ENCODE measurements around the gene PLAC1. TPM values are rescaled to one million over a fixed set of nuclear protein-coding genes. Genes with fewer than 3 reads are reported as not detected.

The PLAC1 gene
- total RNA-seq, 1 experiment from 2014 or later: not detected

- no peaks in the 10 kb centered on the region for H3K36me3 ChIP-seq
- H3K9me3 ChIP-seq: no peaks in the 10 kb centered on the region
- DNase-seq: no peak
- H3K27me3 ChIP-seq: no peaks in the 10 kb centered on the region
- H3K4me3 ChIP-seq: no peak overlapping the region
These were observed 19.1 kb upstream of the PLAC1 start for GRCh38 chrX:134677332-134677731.

- Histone ChIP-seq H3K27me3 (no peaks in the 10 kb centered on the region), H3K4me3 (no peak overlapping the region), H3K9me3 (no peaks in the 10 kb centered on the region), H3K36me3 (no peaks in the 10 kb centered on the region)
- no peak for DNase-seq
These were observed 18.2 kb upstream of the PLAC1 start for GRCh38 chrX:134676436-134676835.

- no peaks in the 10 kb centered on the region for H3K9me3 ChIP-seq
- DNase-seq: no peak
- no peaks in the 10 kb centered on the region for H3K27me3 ChIP-seq
- H3K36me3 ChIP-seq: no peaks in the 10 kb centered on the region
- H3K4me3 ChIP-seq: no peak overlapping the region
These were observed 14.9 kb upstream of the PLAC1 start for GRCh38 chrX:134673123-134673522.

GRCh38 chrX:134672101-134672500, 13.8 kb upstream of the PLAC1 start:
- H3K4me3 ChIP-seq: no peak overlapping the region
- DNase-seq: no peak
- H3K27me3 ChIP-seq: no peaks in the 10 kb centered on the region
- no peaks in the 10 kb centered on the region for H3K36me3 ChIP-seq
- no peaks in the 10 kb centered on the region for H3K9me3 ChIP-seq

GRCh38 chrX:134671294-134671693, 13.0 kb upstream of the PLAC1 start:
- Histone ChIP-seq H3K36me3 (no peaks in the 10 kb centered on the region), H3K9me3 (no peaks in the 10 kb centered on the region), H3K4me3 (no peak overlapping the region), H3K27me3 (no peaks in the 10 kb centered on the region)
- no peak for DNase-seq

- H3K4me3 ChIP-seq: no peak overlapping the region
- no peaks in the 10 kb centered on the region for H3K27me3 ChIP-seq
- no peaks in the 10 kb centered on the region for H3K9me3 ChIP-seq
- H3K36me3 ChIP-seq: no peaks in the 10 kb centered on the region
- peak; percentile 85 for DNase-seq
These were observed 12.1 kb upstream of the PLAC1 start for GRCh38 chrX:134670134-134670924.

- Histone ChIP-seq H3K27me3 (no peaks in the 10 kb centered on the region), H3K4me3 (no peak overlapping the region), H3K36me3 (no peaks in the 10 kb centered on the region), H3K9me3 (no peaks in the 10 kb centered on the region)
- DNase-seq: peak; percentile 90
These were observed 11.3 kb upstream of the PLAC1 start for GRCh38 chrX:134669378-134670098.

GRCh38 chrX:134664202-134664601, 5.9 kb upstream of the PLAC1 start:
- DNase-seq: no peak
- H3K4me3 ChIP-seq: no peak overlapping the region
- H3K36me3 ChIP-seq: no peaks in the 10 kb centered on the region
- no peaks in the 10 kb centered on the region for H3K9me3 ChIP-seq
- no peaks in the 10 kb centered on the region for H3K27me3 ChIP-seq

GRCh38 chrX:134661295-134661694, 3.0 kb upstream of the PLAC1 start:
- Histone ChIP-seq H3K36me3 (no peaks in the 10 kb centered on the region), H3K4me3 (no peak overlapping the region), H3K9me3 (no peaks in the 10 kb centered on the region), H3K27me3 (no peaks in the 10 kb centered on the region)
- DNase-seq: no peak

- Histone ChIP-seq H3K9me3 (no peaks in the 10 kb centered on the region), H3K27me3 (no peaks in the 10 kb centered on the region), H3K4me3 (no peak overlapping the region), H3K36me3 (no peaks in the 10 kb centered on the region)
- no peak for DNase-seq
These were observed 2.4 kb upstream of the PLAC1 start for GRCh38 chrX:134660627-134661026.

- Histone ChIP-seq H3K36me3 (no peaks in the 10 kb centered on the region), H3K4me3 (no peak overlapping the region), H3K9me3 (no peaks in the 10 kb centered on the region), H3K27me3 (no peaks in the 10 kb centered on the region)
- DNase-seq: no peak
These were observed 1.5 kb upstream of the PLAC1 start for GRCh38 chrX:134659761-134660160.

GRCh38 chrX:134658760-134659023, 421 bp upstream of the PLAC1 start:
- no peak for DNase-seq
- H3K4me3 ChIP-seq: no peak overlapping the region
- H3K27me3 ChIP-seq: no peaks in the 10 kb centered on the region
- H3K36me3 ChIP-seq: no peaks in the 10 kb centered on the region
- H3K9me3 ChIP-seq: no peaks in the 10 kb centered on the region

GRCh38 chrX:134654398-134655012, 3.8 kb downstream of the PLAC1 start:
- Histone ChIP-seq H3K36me3 (no peaks in the 10 kb centered on the region), H3K4me3 (no peak overlapping the region), H3K9me3 (no peaks in the 10 kb centered on the region), H3K27me3 (no peaks in the 10 kb centered on the region)
- no peak for DNase-seq

GRCh38 chrX:134653835-134654234, 4.4 kb downstream of the PLAC1 start:
- Histone ChIP-seq H3K36me3 (no peaks in the 10 kb centered on the region), H3K27me3 (no peaks in the 10 kb centered on the region), H3K9me3 (no peaks in the 10 kb centered on the region), H3K4me3 (no peak overlapping the region)
- no peak for DNase-seq

- no peaks in the 10 kb centered on the region for H3K27me3 ChIP-seq
- H3K4me3 ChIP-seq: no peak overlapping the region
- no peaks in the 10 kb centered on the region for H3K36me3 ChIP-seq
- no peak for DNase-seq
- no peaks in the 10 kb centered on the region for H3K9me3 ChIP-seq
These were observed 7.6 kb downstream of the PLAC1 start for GRCh38 chrX:134650701-134651100.

- no peak for DNase-seq
- H3K27me3 ChIP-seq: no peaks in the 10 kb centered on the region
- no peak overlapping the region for H3K4me3 ChIP-seq
- H3K9me3 ChIP-seq: no peaks in the 10 kb centered on the region
- no peaks in the 10 kb centered on the region for H3K36me3 ChIP-seq
These were observed 8.5 kb downstream of the PLAC1 start for GRCh38 chrX:134649770-134650169.

- DNase-seq: no peak
- Histone ChIP-seq H3K4me3 (no peak overlapping the region), H3K9me3 (no peaks in the 10 kb centered on the region), H3K27me3 (no peaks in the 10 kb centered on the region), H3K36me3 (no peaks in the 10 kb centered on the region)
These were observed 10.8 kb downstream of the PLAC1 start for GRCh38 chrX:134647477-134647877.

GRCh38 chrX:134646691-134647090, 11.6 kb downstream of the PLAC1 start:
- Histone ChIP-seq H3K4me3 (no peak overlapping the region), H3K36me3 (no peaks in the 10 kb centered on the region)
- no peak for DNase-seq

More at GRCh38 chrX:134646691-134647090, 11.6 kb downstream of the PLAC1 start:
- Histone ChIP-seq H3K9me3 (no peaks in the 10 kb centered on the region), H3K27me3 (no peaks in the 10 kb centered on the region)

Data from MG63 (cell line).